PC-3 (cell line): Measurements from ENCODE around the gene RAB4A.

Experiments
- EZH2 ChIP-seq: fragments of 300-600 bp; sonication (generic); IDR thresholded peaks from one replicate; pipeline ENCODE4 v1.6.1; 2017; ENCODE audit warnings: antibody characterized with exemption, mild to moderate bottlenecking, low read length; ENCODE audit not compliant: unreplicated experiment
- EZH2phosphoT487 ChIP-seq: fragments of 300-600 bp; sonication (generic); IDR thresholded peaks from 2 replicates; pipeline ENCODE4 v1.6.1; 2018; ENCODE audit warnings: mild to moderate bottlenecking, antibody characterized with exemption, low read length, borderline replicate concordance
- TF ChIP-seq, protein P1 (sequence below): fragments of 300-600 bp; sonication (generic); conservative IDR thresholded peaks from 2 replicates; pipeline ENCODE4 v1.5.1; 2017; ENCODE audit warnings: antibody characterized with exemption, low read depth, mild to moderate bottlenecking, low read length

DNA sequence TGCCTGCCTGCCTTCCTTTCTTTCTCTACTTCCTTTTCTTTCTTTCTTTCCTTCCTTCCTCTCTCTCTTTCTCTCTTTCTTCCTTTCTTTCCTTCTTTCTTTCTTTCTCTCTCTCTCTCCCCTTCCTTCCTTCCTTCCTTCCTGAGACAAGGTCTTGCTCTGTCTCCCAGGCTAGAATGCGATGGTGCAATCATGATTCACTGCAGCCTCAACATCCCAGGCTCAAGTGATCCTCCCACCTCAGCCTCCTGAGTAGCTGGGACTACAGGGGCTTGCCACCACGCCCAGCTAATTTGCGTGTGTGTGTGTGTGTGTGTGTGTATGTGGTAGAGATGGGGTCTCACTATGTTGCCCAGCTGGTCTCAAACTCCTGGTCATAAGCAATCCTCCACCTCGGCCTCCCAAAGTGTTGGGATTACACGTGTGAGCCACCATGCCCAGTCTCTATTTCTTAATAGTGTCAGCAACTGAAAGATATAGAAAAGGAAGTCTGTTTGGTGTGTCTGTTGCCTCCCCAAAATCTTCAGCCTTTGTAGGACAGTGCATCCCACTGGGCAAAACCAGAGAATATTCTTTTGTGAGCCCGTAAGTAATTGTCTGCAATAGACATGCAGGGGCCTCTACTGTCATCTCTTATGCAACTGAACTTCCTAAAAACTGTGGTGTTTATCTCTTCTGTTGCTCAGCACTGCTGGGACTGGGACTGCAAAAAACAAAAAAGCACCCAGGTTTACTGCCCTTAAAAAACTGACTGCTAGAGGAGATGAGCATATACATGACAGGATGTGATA, 20.9 kb upstream of the RAB4A start:
- TF ChIP-seq EZH2 = no peak
- TF ChIP-seq, protein P1, sequence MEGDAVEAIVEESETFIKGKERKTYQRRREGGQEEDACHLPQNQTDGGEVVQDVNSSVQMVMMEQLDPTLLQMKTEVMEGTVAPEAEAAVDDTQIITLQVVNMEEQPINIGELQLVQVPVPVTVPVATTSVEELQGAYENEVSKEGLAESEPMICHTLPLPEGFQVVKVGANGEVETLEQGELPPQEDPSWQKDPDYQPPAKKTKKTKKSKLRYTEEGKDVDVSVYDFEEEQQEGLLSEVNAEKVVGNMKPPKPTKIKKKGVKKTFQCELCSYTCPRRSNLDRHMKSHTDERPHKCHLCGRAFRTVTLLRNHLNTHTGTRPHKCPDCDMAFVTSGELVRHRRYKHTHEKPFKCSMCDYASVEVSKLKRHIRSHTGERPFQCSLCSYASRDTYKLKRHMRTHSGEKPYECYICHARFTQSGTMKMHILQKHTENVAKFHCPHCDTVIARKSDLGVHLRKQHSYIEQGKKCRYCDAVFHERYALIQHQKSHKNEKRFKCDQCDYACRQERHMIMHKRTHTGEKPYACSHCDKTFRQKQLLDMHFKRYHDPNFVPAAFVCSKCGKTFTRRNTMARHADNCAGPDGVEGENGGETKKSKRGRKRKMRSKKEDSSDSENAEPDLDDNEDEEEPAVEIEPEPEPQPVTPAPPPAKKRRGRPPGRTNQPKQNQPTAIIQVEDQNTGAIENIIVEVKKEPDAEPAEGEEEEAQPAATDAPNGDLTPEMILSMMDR = no peak
- TF ChIP-seq EZH2phosphoT487 = no peak
